ENCODE results near the gene NKX2-2. TPM values are rescaled to one million over a fixed set of nuclear protein-coding genes. Genes with fewer than 3 reads are reported as not detected.
A peak's percentile ranks its signal among the peaks of the same experiment; 100 is the strongest.

NKX2-2 gene
- polyA plus RNA-seq, 1 donor = 4.1 TPM

- Histone ChIP-seq H3K36me3 (ENCODE audit: control insufficient read depth, insufficient read depth, low read length) (no peaks in the 10 kb centered on the region), H3K27ac (ENCODE audit: low read length) (no peak overlapping the region), H3K4me3 (ENCODE audit: low read length) (no peak overlapping the region), H3K27me3 (ENCODE audit: control insufficient read depth, insufficient read depth, low read length) (peaks cover 87% of the 10 kb centered on the region), H3K4me1 (ENCODE audit: control insufficient read depth, insufficient read depth, low read length) (peaks cover 3% of the 10 kb centered on the region), H3K9me3 (ENCODE audit: control insufficient read depth, low read depth, low read length) (no peaks in the 10 kb centered on the region)
- peak in 1 of 2 donors; percentile 62 for DNase-seq
- WGBS (ENCODE audit: insufficient coverage, low lambda C conversion rate) = no CpG with 5 or more reads among the region's 86 CpGs
Measured at GRCh38 chr20:21522481-21523280, 8.8 kb upstream of the NKX2-2 start.

DNA sequence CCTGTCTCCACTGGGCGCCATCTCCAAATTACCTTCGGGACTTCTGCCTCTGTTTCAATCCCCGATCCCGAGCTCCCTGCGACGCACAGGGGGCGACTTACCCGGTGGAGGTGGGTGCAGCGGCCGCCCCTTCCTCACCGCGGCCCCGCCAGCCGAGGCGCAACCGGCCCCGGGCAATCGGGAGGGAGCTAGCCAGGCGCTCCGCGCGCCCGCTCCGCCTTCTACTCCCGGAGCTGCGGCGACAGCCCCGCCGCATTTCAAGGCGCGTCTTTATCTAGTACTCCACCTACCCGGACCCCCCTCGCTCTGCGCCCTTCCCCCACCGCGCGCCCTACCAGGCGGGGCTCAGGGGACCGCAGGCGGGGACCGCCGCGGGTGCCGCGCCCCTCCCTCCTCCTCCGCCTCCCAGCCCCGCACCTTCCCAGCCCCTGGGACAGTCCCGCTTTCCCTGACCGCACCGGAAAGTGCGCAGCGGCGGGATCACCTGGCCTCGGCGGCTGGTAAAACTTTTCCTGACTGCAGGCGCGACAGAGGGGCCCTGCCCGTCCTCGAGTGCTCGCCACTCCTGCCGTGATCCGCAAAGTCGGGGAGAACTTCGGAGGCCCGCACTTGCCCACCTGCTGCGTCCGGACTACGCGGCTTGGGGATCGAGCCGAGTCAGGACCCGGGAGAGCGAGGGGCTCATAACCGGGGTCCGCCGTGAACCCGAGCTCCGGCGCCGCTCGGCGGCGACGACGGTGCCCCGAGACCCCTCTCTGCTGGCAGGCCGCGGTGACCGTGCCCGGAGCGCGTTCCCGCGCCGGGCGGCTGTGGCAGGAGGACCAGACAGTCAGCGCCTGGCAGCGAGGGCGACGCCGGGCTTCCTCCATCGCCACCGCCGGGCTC, 8.0 kb upstream of the NKX2-2 start:
- WGBS (ENCODE audit: insufficient coverage, low lambda C conversion rate) = no CpG with 5 or more reads among the region's 104 CpGs
- Histone ChIP-seq H3K27ac (ENCODE audit: low read length) (no peak overlapping the region), H3K4me3 (ENCODE audit: low read length) (peak overlapping the region; percentile 4), H3K9me3 (ENCODE audit: control insufficient read depth, low read depth, low read length) (no peaks in the 10 kb centered on the region), H3K27me3 (ENCODE audit: control insufficient read depth, insufficient read depth, low read length) (peaks cover 90% of the 10 kb centered on the region), H3K4me1 (ENCODE audit: control insufficient read depth, insufficient read depth, low read length) (peaks cover 3% of the 10 kb centered on the region), H3K36me3 (ENCODE audit: control insufficient read depth, insufficient read depth, low read length) (no peaks in the 10 kb centered on the region)
- DNase-seq = no peak

DNA sequence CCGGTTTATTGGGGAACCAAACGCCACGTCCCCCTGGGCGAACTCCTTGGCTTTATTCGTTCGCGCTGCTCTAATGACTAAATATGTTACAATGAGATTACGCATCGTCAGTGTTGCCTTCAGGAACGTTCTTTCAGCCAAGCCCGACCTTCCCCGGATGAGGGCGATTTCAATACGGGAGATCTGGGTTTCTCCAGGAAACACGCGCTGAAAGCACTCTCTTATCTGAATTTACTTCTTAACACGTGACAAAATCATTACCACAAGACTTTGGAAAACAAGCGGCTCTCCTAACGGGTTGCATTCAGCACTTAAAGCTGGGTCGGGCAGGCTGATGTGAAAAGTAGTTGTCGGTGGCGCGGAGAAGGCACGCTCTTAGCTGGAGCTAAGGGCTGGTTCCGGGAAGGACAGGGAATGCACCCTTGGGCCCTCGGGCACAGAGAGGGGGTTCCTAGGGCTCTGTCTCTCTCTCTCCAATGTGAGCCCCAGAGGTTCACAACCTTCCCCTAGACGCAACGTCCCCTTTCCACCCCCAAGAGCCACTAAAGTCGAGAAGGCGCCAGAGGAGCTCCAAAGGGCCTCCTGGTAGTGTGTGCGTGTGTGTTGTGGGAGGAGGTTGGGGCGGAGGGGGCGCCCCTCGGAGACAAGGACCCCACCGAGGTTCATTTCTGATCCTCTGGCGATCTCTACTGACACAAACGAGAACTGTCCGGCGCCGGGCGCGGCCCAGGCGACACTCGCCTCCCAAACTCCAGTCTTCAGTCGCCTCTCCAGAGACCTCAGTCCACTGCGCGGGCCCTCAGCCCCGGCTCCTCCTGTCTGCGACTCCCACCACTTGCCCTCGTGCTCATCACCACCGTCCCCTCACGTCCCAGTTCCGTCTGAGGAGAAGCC, 7.1 kb upstream of the NKX2-2 start:
- peaks cover 96% of the 10 kb centered on the region for H3K27me3 ChIP-seq (ENCODE audit: control insufficient read depth, insufficient read depth, low read length)
- peaks cover 3% of the 10 kb centered on the region for H3K4me1 ChIP-seq (ENCODE audit: control insufficient read depth, insufficient read depth, low read length)
- DNase-seq = peak in 1 of 2 donors; percentile 20
- H3K36me3 ChIP-seq (ENCODE audit: control insufficient read depth, insufficient read depth, low read length) = no peaks in the 10 kb centered on the region
- WGBS (ENCODE audit: insufficient coverage, low lambda C conversion rate) = no CpG with 5 or more reads among the region's 53 CpGs
- no peak overlapping the region for H3K27ac ChIP-seq (ENCODE audit: low read length)
- H3K9me3 ChIP-seq (ENCODE audit: control insufficient read depth, low read depth, low read length) = no peaks in the 10 kb centered on the region
- no peak overlapping the region for H3K4me3 ChIP-seq (ENCODE audit: low read length)

- 0% methylated on average over 1 of the region's 14 CpGs for WGBS (ENCODE audit: insufficient coverage, low lambda C conversion rate)
- no peak for DNase-seq
- peaks cover 3% of the 10 kb centered on the region for H3K4me1 ChIP-seq (ENCODE audit: control insufficient read depth, insufficient read depth, low read length)
Measured at GRCh38 chr20:21519136-21519584, 5.3 kb upstream of the NKX2-2 start.

DNA sequence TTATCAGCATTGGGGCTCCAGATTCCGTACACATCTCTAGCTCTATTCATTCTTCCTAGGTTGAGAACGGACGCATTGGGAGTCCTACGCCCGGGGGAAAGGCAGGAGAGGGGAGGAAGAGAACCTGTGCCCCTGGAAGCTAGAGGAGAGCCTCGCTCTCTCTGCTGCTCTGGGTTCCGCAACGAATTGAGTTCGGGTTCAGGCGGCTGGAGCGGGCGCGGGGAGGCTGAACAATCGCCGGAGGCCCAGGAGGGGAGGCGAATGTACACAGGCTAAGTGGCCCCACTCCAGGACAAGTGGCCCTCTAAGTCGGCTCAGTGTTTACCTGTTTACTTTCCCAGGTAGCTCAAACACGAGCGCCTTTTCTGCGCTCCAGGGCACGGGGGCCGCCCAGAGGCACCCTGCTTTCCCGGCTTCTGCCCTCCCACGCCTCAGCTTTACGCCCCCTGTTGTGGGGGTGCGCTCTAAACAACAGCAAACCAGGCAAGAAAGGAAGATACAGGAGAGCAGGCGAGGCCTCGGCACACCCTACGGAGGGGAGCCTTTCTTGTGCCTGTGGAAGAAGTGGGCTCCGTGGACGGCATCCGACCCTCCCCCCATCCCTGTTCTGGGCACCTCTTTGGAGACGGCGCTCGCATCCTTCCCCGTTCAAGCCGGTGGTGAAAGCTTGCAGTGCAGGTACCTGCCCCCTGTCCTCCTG, 4.6 kb upstream of the NKX2-2 start:
- no peak for DNase-seq
- Histone ChIP-seq H3K27me3 (ENCODE audit: control insufficient read depth, insufficient read depth, low read length) (peaks cover 95% of the 10 kb centered on the region), H3K36me3 (ENCODE audit: control insufficient read depth, insufficient read depth, low read length) (no peaks in the 10 kb centered on the region), H3K4me1 (ENCODE audit: control insufficient read depth, insufficient read depth, low read length) (peaks cover 3% of the 10 kb centered on the region), H3K9me3 (ENCODE audit: control insufficient read depth, low read depth, low read length) (peaks cover 4% of the 10 kb centered on the region), H3K4me3 (ENCODE audit: low read length) (no peak overlapping the region), H3K27ac (ENCODE audit: low read length) (no peak overlapping the region)
- WGBS (ENCODE audit: insufficient coverage, low lambda C conversion rate) = no CpG with 5 or more reads among the region's 37 CpGs

More at GRCh38 chr20:21519136-21519584, 5.3 kb upstream of the NKX2-2 start:
- Histone ChIP-seq H3K36me3 (ENCODE audit: control insufficient read depth, insufficient read depth, low read length) (no peaks in the 10 kb centered on the region), H3K4me3 (ENCODE audit: low read length) (no peak overlapping the region), H3K27ac (ENCODE audit: low read length) (no peak overlapping the region), H3K27me3 (ENCODE audit: control insufficient read depth, insufficient read depth, low read length) (peaks cover 96% of the 10 kb centered on the region), H3K9me3 (ENCODE audit: control insufficient read depth, low read depth, low read length) (no peaks in the 10 kb centered on the region)

- no peak for DNase-seq
- H3K9me3 ChIP-seq (ENCODE audit: control insufficient read depth, low read depth, low read length) = peaks cover 8% of the 10 kb centered on the region
- H3K4me1 ChIP-seq (ENCODE audit: control insufficient read depth, insufficient read depth, low read length) = peaks cover under 1% of the 10 kb centered on the region
- 20% methylated on average over 1 of the region's 32 CpGs for WGBS (ENCODE audit: insufficient coverage, low lambda C conversion rate)
- no peak overlapping the region for H3K27ac ChIP-seq (ENCODE audit: low read length)
- no peak overlapping the region for H3K4me3 ChIP-seq (ENCODE audit: low read length)
- no peaks in the 10 kb centered on the region for H3K36me3 ChIP-seq (ENCODE audit: control insufficient read depth, insufficient read depth, low read length)
- peaks cover 95% of the 10 kb centered on the region for H3K27me3 ChIP-seq (ENCODE audit: control insufficient read depth, insufficient read depth, low read length)
Measured at GRCh38 chr20:21517566-21518277, 3.9 kb upstream of the NKX2-2 start.

GRCh38 chr20:21516861-21517565, 3.1 kb upstream of the NKX2-2 start:
- Histone ChIP-seq H3K27ac (ENCODE audit: low read length) (no peak overlapping the region), H3K27me3 (ENCODE audit: control insufficient read depth, insufficient read depth, low read length) (peaks cover 99% of the 10 kb centered on the region), H3K4me3 (ENCODE audit: low read length) (no peak overlapping the region), H3K36me3 (ENCODE audit: control insufficient read depth, insufficient read depth, low read length) (no peaks in the 10 kb centered on the region), H3K4me1 (ENCODE audit: control insufficient read depth, insufficient read depth, low read length) (peaks cover 7% of the 10 kb centered on the region), H3K9me3 (ENCODE audit: control insufficient read depth, low read depth, low read length) (peaks cover 12% of the 10 kb centered on the region)
- no CpG with 5 or more reads among the region's 32 CpGs for WGBS (ENCODE audit: insufficient coverage, low lambda C conversion rate)
- no peak for DNase-seq

DNA sequence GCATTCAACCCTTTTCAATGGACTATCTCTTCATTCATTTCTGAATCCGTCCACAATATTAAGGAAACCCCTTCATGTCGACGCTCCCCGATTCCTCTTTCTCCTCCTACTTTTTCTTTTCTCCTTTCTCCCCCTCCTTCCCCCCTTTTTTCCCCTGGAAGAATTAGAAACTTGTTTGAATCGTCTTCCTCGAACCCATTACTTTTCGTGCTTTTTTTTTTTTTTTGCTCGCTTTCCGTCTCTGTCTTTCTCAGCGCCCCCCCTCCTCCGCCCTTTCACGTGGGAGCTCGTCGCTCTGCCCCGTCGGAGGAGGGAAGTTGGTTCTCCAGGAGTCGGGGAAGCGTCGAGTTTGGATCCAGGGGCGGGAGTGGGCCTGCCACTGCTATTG, 2.3 kb upstream of the NKX2-2 start:
- H3K9me3 ChIP-seq (ENCODE audit: control insufficient read depth, low read depth, low read length) = peaks cover 16% of the 10 kb centered on the region
- peaks cover 7% of the 10 kb centered on the region for H3K4me1 ChIP-seq (ENCODE audit: control insufficient read depth, insufficient read depth, low read length)
- H3K36me3 ChIP-seq (ENCODE audit: control insufficient read depth, insufficient read depth, low read length) = no peaks in the 10 kb centered on the region
- no peak overlapping the region for H3K4me3 ChIP-seq (ENCODE audit: low read length)
- H3K27me3 ChIP-seq (ENCODE audit: control insufficient read depth, insufficient read depth, low read length) = peaks cover 99% of the 10 kb centered on the region
- WGBS (ENCODE audit: insufficient coverage, low lambda C conversion rate) = 5% methylated on average over 7 of the region's 20 CpGs
- no peak for DNase-seq
- H3K27ac ChIP-seq (ENCODE audit: low read length) = no peak overlapping the region
